HL-60 (cell line): ENCODE data around the gene SOAT1.
"Not testable (repeated sequence)": the region's sequence is repeated elsewhere in the genome, so short reads cannot be mapped to it uniquely, and the experiment has no call there.

Experiments
- DNase-seq, 2 experiments: peaks; one replicate each; pipeline ENCODE4 v3.0.0-alpha.2; 2010 to 2020; ENCODE audit warnings: low read depth in 1 of 2, low spot score in 1 of 2
- H3K27ac ChIP-seq: fragments of 250-450 bp; sonication (Bioruptor Pico); replicated peaks from 2 replicates; pipeline ENCODE4 v1.5.1; 2020; ENCODE audit warnings: mild to moderate bottlenecking, moderate library complexity
- H3K27me3 ChIP-seq: fragments of 250-450 bp; sonication (Bioruptor Pico); 2 replicates; pipeline ENCODE4 v1.5.1; 2021; ENCODE audit warnings: mild to moderate bottlenecking, moderate library complexity; ENCODE audit not compliant: insufficient read depth, poor library complexity, severe bottlenecking
- H3K4me3 ChIP-seq: replicated peaks from 2 replicates; pipeline ENCODE4 v1.5.1; 2011; ENCODE audit warnings: mild to moderate bottlenecking, control low read depth, low read length; ENCODE audit not compliant: insufficient read depth
- GABPA ChIP-seq: IDR thresholded peaks from 2 replicates; pipeline ENCODE4 v1.6.1; 2012; ENCODE audit warnings: low read depth
- POLR2AphosphoS5 ChIP-seq: IDR thresholded peaks from 2 replicates; pipeline ENCODE4 v1.6.1; 2012; ENCODE audit warnings: low read depth
- SPI1 ChIP-seq: IDR thresholded peaks from 2 replicates; pipeline ENCODE4 v1.6.1; 2012; ENCODE audit warnings: low read depth, mild to moderate bottlenecking, borderline replicate concordance
- TF ChIP-seq, protein P1 (sequence below): IDR thresholded peaks from one replicate; pipeline ENCODE4 v1.5.1; 2011; ENCODE audit warnings: low read length, control low read depth, inconsistent platforms; ENCODE audit not compliant: insufficient read depth
- TF ChIP-seq, protein P2 (sequence below): IDR thresholded peaks from 2 replicates; pipeline ENCODE4 v1.6.1; 2012; ENCODE audit warnings: low read depth; ENCODE audit not compliant: insufficient replicate concordance

Gene SOAT1

GRCh38 chr1:179263121-179263520 lies 30.5 kb upstream of the SOAT1 start:
- no peaks in the 10 kb centered on the region for H3K27me3 ChIP-seq
- DNase-seq = no peak
- TF ChIP-seq POLR2AphosphoS5 (no peak), SPI1 (no peak), GABPA (no peak)
- TF ChIP-seq, protein P1, sequence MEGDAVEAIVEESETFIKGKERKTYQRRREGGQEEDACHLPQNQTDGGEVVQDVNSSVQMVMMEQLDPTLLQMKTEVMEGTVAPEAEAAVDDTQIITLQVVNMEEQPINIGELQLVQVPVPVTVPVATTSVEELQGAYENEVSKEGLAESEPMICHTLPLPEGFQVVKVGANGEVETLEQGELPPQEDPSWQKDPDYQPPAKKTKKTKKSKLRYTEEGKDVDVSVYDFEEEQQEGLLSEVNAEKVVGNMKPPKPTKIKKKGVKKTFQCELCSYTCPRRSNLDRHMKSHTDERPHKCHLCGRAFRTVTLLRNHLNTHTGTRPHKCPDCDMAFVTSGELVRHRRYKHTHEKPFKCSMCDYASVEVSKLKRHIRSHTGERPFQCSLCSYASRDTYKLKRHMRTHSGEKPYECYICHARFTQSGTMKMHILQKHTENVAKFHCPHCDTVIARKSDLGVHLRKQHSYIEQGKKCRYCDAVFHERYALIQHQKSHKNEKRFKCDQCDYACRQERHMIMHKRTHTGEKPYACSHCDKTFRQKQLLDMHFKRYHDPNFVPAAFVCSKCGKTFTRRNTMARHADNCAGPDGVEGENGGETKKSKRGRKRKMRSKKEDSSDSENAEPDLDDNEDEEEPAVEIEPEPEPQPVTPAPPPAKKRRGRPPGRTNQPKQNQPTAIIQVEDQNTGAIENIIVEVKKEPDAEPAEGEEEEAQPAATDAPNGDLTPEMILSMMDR = no peak
- TF ChIP-seq, protein P2, sequence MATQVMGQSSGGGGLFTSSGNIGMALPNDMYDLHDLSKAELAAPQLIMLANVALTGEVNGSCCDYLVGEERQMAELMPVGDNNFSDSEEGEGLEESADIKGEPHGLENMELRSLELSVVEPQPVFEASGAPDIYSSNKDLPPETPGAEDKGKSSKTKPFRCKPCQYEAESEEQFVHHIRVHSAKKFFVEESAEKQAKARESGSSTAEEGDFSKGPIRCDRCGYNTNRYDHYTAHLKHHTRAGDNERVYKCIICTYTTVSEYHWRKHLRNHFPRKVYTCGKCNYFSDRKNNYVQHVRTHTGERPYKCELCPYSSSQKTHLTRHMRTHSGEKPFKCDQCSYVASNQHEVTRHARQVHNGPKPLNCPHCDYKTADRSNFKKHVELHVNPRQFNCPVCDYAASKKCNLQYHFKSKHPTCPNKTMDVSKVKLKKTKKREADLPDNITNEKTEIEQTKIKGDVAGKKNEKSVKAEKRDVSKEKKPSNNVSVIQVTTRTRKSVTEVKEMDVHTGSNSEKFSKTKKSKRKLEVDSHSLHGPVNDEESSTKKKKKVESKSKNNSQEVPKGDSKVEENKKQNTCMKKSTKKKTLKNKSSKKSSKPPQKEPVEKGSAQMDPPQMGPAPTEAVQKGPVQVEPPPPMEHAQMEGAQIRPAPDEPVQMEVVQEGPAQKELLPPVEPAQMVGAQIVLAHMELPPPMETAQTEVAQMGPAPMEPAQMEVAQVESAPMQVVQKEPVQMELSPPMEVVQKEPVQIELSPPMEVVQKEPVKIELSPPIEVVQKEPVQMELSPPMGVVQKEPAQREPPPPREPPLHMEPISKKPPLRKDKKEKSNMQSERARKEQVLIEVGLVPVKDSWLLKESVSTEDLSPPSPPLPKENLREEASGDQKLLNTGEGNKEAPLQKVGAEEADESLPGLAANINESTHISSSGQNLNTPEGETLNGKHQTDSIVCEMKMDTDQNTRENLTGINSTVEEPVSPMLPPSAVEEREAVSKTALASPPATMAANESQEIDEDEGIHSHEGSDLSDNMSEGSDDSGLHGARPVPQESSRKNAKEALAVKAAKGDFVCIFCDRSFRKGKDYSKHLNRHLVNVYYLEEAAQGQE = no peak
- H3K27ac ChIP-seq = no peak overlapping the region
- H3K4me3 ChIP-seq = no peak overlapping the region

GRCh38 chr1:179264507-179264906 lies 29.1 kb upstream of the SOAT1 start:
- Histone ChIP-seq H3K27ac (no peak overlapping the region), H3K27me3 (no peaks in the 10 kb centered on the region), H3K4me3 (no peak overlapping the region)
- DNase-seq = no peak
- TF ChIP-seq POLR2AphosphoS5 = no peak
- no peak for TF ChIP-seq GABPA
- TF ChIP-seq SPI1 = no peak
- TF ChIP-seq, protein P1 = no peak
- TF ChIP-seq, protein P2 = no peak

GRCh38 chr1:179269071-179269470 lies 24.5 kb upstream of the SOAT1 start:
- TF ChIP-seq, protein P2 = no peak
- TF ChIP-seq SPI1 = no peak
- no peak for TF ChIP-seq POLR2AphosphoS5
- TF ChIP-seq, protein P1 = no peak
- TF ChIP-seq GABPA = no peak

GRCh38 chr1:179274424-179274823 lies 19.2 kb upstream of the SOAT1 start:
- DNase-seq, H3K27ac ChIP-seq, H3K27me3 ChIP-seq, H3K4me3 ChIP-seq: not testable (repeated sequence)

More at GRCh38 chr1:179269071-179269470, 24.5 kb upstream of the SOAT1 start:
- DNase-seq = no peak
- H3K27me3 ChIP-seq = no peaks in the 10 kb centered on the region
- H3K27ac ChIP-seq = no peak overlapping the region
- no peak overlapping the region for H3K4me3 ChIP-seq
